SK-N-SH (cell line): Measurements from ENCODE around the gene SLC1A3. TPM values are rescaled to one million over a fixed set of nuclear protein-coding genes. Genes with fewer than 3 reads are reported as not detected.

Experiments
- CTCF ChIA-PET: fragments of 300-600, 350-600 bp; formaldehyde crosslinking; extraction: SDS; loops from one replicate; lab custom pipeline; 2021; lab: Yijun Ruan, JAX
- POLR2A ChIA-PET: fragments of 350-600 bp; sonication (Branson Sonifier 250); formaldehyde crosslinking; extraction: SDS; loops from one replicate; lab custom pipeline; 2020; ENCODE audit warnings: antibody characterized with exemption, inconsistent platforms; lab: Yijun Ruan, JAX
- DNase-seq: peaks from one replicate; pipeline ENCODE4 v3.0.0; 2012
- H2AFZ ChIP-seq: fragments of 200-600 bp; sonication (generic); 2 replicates; pipeline ENCODE4 v1.8.1; 2016; ENCODE audit warnings: antibody characterized with exemption, mild to moderate bottlenecking, low read depth
- H3F3A ChIP-seq: fragments of 200-600 bp; sonication (generic); replicated peaks from 2 replicates; pipeline ENCODE3; 2016; ENCODE audit warnings: antibody characterized with exemption, mild to moderate bottlenecking; ENCODE audit not compliant: insufficient read depth
- H3K27ac ChIP-seq, 2 experiments: fragments of 200-500 bp in 1 of 2; fragments of 200-600 bp in 1 of 2; sonication (Bioruptor generic) in 1 of 2; sonication (generic), shearing (Covaris generic) in 1 of 2; 2 replicates each; pipeline versions ENCODE4 v1.5.1 to v1.6.1; 2014 to 2016; ENCODE audit warnings: low read depth in 2 of 2, inconsistent platforms in 1 of 2, low read length in 1 of 2, mild to moderate bottlenecking in 1 of 2, mixed read lengths in 1 of 2
- H3K27me3 ChIP-seq: fragments of 200-600 bp; sonication (generic), shearing (Covaris generic); 2 replicates; pipeline ENCODE4 v1.6.1; 2016; ENCODE audit warnings: mixed run types; ENCODE audit not compliant: insufficient read depth
- H3K36me3 ChIP-seq, 2 experiments: fragments of 200-500 bp in 1 of 2; fragments of 200-600 bp in 1 of 2; sonication (Bioruptor generic) in 1 of 2; sonication (generic) in 1 of 2; replicated peaks in 1 of 2; 2 replicates each; pipeline versions ENCODE3 to v1.5.1; 2014 to 2016; ENCODE audit warnings: low read length in 1 of 2, mild to moderate bottlenecking in 1 of 2; ENCODE audit not compliant: insufficient read depth in 2 of 2, control insufficient read depth in 1 of 2
- H3K4me1 ChIP-seq, 2 experiments: fragments of 200-500 bp in 1 of 2; fragments of 200-600 bp in 1 of 2; sonication (Bioruptor generic) in 1 of 2; sonication (generic), shearing (Covaris generic) in 1 of 2; 2 replicates each; pipeline versions ENCODE4 v1.5.1 to v1.6.1; 2014 to 2016; ENCODE audit warnings: low read depth in 1 of 2, low read length in 1 of 2, mixed run types in 1 of 2; ENCODE audit not compliant: insufficient read depth in 2 of 2, control insufficient read depth in 1 of 2
- H3K4me2 ChIP-seq: fragments of 200-600 bp; sonication (generic), shearing (Covaris generic); 2 replicates; pipeline ENCODE4 v1.6.1; 2017; ENCODE audit warnings: mixed run types
- H3K4me3 ChIP-seq, 2 experiments: fragments of 200-500 bp in 1 of 2; fragments of 200-600 bp in 1 of 2; sonication (Bioruptor generic) in 1 of 2; sonication (generic), shearing (Covaris generic) in 1 of 2; 2 replicates each; pipeline versions ENCODE4 v1.5.1 to v1.8.1; 2014 to 2016; ENCODE audit warnings: low read depth in 2 of 2, inconsistent platforms in 1 of 2, low read length in 1 of 2, mild to moderate bottlenecking in 1 of 2, mixed read lengths in 1 of 2, moderate library complexity in 1 of 2
- H3K79me2 ChIP-seq: fragments of 200-600 bp; sonication (generic); 2 replicates; pipeline ENCODE4 v1.8.1; 2017; ENCODE audit warnings: mild to moderate bottlenecking; ENCODE audit not compliant: insufficient read depth
- H3K9ac ChIP-seq: fragments of 200-600 bp; sonication (generic); 2 replicates; pipeline ENCODE4 v1.6.1; 2017; ENCODE audit warnings: mixed run types
- H3K9me2 ChIP-seq: fragments of 200-600 bp; sonication (generic); 2 replicates; pipeline ENCODE4 v1.6.1; 2017; ENCODE audit warnings: mixed run types
- H3K9me3 ChIP-seq: fragments of 200-600 bp; sonication (generic); 2 replicates; pipeline ENCODE4 v1.6.1; 2017; ENCODE audit warnings: mixed run types, mild to moderate bottlenecking, moderate library complexity
- H4K20me1 ChIP-seq: fragments of 200-600 bp; sonication (generic); 2 replicates; pipeline ENCODE4 v1.6.1; 2017; ENCODE audit warnings: mild to moderate bottlenecking, mixed run types; ENCODE audit not compliant: insufficient read depth
- EP300 ChIP-seq, 2 experiments: IDR thresholded peaks; 2 replicates each; pipeline versions ENCODE4 v1.4.0 to v1.6.1; 2012; ENCODE audit warnings: borderline replicate concordance in 1 of 2, low read depth in 1 of 2, low read length in 1 of 2
- JUND ChIP-seq: IDR thresholded peaks from 2 replicates; pipeline ENCODE4 v1.4.0; 2012
- MAX ChIP-seq: IDR thresholded peaks from 2 replicates; pipeline ENCODE4 v1.4.0; 2012; ENCODE audit warnings: low read depth
- MEF2A ChIP-seq: IDR thresholded peaks from 2 replicates; pipeline ENCODE4 v1.4.0; 2012; ENCODE audit warnings: low read depth, borderline replicate concordance
- PBX3 ChIP-seq: IDR thresholded peaks from 2 replicates; pipeline ENCODE4; 2012
- RAD21 ChIP-seq: IDR thresholded peaks from 2 replicates; pipeline ENCODE4 v1.6.1; 2012; ENCODE audit warnings: mild to moderate bottlenecking, low read length
- RCOR1 ChIP-seq: fragments of 150-350 bp; IDR thresholded peaks from 2 replicates; pipeline ENCODE4 v1.6.1; 2017; ENCODE audit warnings: antibody characterized with exemption, low read length
- SIN3A ChIP-seq: IDR thresholded peaks from 2 replicates; pipeline ENCODE4 v1.6.1; 2012; ENCODE audit warnings: low read depth, mild to moderate bottlenecking, low read length, moderate library complexity, borderline replicate concordance
- TCF12 ChIP-seq: IDR thresholded peaks from 2 replicates; pipeline ENCODE4 v1.4.0; 2012
- USF2 ChIP-seq: fragments of 150-350 bp; IDR thresholded peaks from 2 replicates; pipeline ENCODE4 v1.6.1; 2017; ENCODE audit warnings: antibody characterized with exemption, low read length, low read depth, borderline replicate concordance
- YY1 ChIP-seq: IDR thresholded peaks from 2 replicates; pipeline ENCODE4 v1.4.0; 2012; ENCODE audit warnings: low read depth, mild to moderate bottlenecking
- ZBTB33 ChIP-seq: IDR thresholded peaks from 2 replicates; pipeline ENCODE4 v1.4.0; 2012; ENCODE audit warnings: low read depth, borderline replicate concordance
- WGBS: methylation state at CpG from one replicate; pipeline ENCODE4 v1.1.6; 2017; ENCODE audit warnings: low lambda C conversion rate; 5-methylcytosine and 5-hydroxymethylcytosine counted together
- polyA plus RNA-seq, 3 experiments: library from polyadenylated mRNA; depleted of rRNA; stranded (reverse); fragments of >200 nt; gene quantifications; 2 replicates each; pipeline ENCODE4 v1.2.3, GENCODE V29; 2012

Gene SLC1A3
- polyA plus RNA-seq, 1 of the 3 experiments (the other 2 are of a cell fraction) = not detected

GRCh38 chr5:36561601-36562000 lies 44.8 kb upstream of the SLC1A3 start:
- no peaks in the 10 kb centered on the region for H4K20me1 ChIP-seq
- CTCF ChIA-PET = no interaction called here

More at GRCh38 chr5:36561601-36562000, 44.8 kb upstream of the SLC1A3 start:
- Histone ChIP-seq H3K9ac (no peak overlapping the region), H3K4me2 (no peak overlapping the region), H3K27me3 (no peaks in the 10 kb centered on the region; the same call in 1 of the 2 replicates), H3K4me3 (no peak overlapping the region), H3K4me1 (no peaks in the 10 kb centered on the region), H3K9me2 (no peaks in the 10 kb centered on the region), H3F3A (no peaks in the 10 kb centered on the region), H3K79me2 (no peaks in the 10 kb centered on the region), H3K9me3 (no peaks in the 10 kb centered on the region), H3K36me3 (no peaks in the 10 kb centered on the region), H3K27ac (no peak overlapping the region), H2AFZ (no peak overlapping the region)
- no peak for DNase-seq
- WGBS = 0% methylated on average over 3 of the region's 3 CpGs
- POLR2A ChIA-PET = no interaction called here
- no peak for TF ChIP-seq YY1
- no peak for TF ChIP-seq MAX
- no peak for TF ChIP-seq ZBTB33
- no peak for TF ChIP-seq TCF12
- no peak for TF ChIP-seq RAD21
- no peak for TF ChIP-seq SIN3A
- TF ChIP-seq JUND = no peak
- TF ChIP-seq PBX3 = no peak
- TF ChIP-seq MEF2A = no peak
- no peak for TF ChIP-seq USF2
- TF ChIP-seq RCOR1 = no peak
- no peak for TF ChIP-seq EP300 (IDR thresholded peaks at IDR 0.05; ENCODE audit: borderline replicate concordance in 1 of 2, low read depth in 1 of 2, low read length in 1 of 2)
